Erythroblast (primary cell): ENCODE data around the gene IL6ST.

Experiments
- GATA1 ChIP-seq: IDR thresholded peaks from 2 replicates; pipeline ENCODE4 v1.6.1; 2011; ENCODE audit warnings: low read depth, mild to moderate bottlenecking, control low read depth, low read length, moderate library complexity
- POLR2A ChIP-seq: IDR thresholded peaks from 2 replicates; pipeline ENCODE4 v1.6.1; 2011; ENCODE audit warnings: mild to moderate bottlenecking, low read length

DNA sequence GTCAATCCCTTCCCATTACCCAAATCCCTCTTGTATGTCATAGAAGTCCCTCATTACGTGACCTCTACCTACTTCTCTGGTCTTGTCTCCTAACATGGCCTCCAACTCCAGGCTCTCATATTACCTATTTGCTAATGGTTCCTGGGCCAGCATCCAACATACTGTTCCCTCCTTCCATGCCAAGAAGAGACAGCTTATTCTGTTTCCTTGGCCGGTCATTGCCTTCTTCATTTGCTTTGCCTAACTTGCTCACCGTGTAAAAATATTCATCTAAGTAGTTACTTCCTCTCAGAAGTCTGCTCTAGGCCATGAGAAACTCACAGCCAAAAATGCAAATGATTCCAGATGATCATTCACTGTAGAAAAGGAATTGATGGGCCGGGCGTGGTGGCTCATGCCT is 8.9 kb upstream of the IL6ST start:
- no peak for TF ChIP-seq POLR2A
- no peak for TF ChIP-seq GATA1
